ENCODE results near the gene ARHGAP25. TPM values are rescaled to one million over a fixed set of nuclear protein-coding genes. Genes with fewer than 3 reads are reported as not detected.

Gene ARHGAP25
- total RNA-seq, 6 donors from 2014 or later: 13.2 to 36.1 (median 26.3) TPM

DNA sequence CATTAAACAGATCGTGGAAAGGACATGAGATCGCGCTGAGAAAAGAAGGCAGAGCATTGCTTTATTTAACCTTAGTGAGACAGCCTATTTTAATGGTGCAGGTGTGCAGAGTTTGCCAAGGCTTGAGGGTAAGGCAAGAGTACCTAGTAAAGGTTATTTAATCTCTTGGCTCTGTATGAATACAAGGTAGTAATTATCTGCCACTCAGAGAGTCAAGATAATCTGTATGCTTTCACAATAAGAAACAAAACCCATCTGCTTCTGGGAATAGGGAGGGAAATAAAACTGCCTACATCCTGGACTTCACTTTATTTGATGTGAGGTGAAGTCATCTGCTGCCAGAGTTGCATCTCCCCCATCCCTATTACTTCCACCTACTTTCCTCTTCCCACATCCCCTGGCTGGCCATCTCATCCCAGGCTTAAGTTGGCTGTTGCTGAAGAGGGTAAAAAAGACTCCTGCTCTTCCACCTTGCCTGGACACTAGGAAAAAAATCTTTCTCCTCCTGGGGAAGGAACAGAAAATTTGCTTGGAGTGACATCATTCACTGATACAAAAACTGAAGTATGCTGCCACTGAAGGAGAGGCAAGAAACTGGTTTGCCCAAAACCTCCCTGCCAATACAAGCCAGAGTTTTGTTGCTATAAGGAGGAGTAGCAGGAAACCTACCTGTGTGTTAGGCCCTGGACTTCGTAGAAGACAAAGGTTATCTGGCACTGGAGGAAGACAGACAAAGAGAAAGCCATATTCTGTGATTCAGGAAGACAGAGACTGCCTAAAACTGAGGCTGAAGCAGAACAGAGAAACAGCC lies 35.8 kb upstream of the ARHGAP25 start:
- 84 to 85% methylated on average over 4 of the region's 4 CpGs for WGBS, 2 donors

DNA sequence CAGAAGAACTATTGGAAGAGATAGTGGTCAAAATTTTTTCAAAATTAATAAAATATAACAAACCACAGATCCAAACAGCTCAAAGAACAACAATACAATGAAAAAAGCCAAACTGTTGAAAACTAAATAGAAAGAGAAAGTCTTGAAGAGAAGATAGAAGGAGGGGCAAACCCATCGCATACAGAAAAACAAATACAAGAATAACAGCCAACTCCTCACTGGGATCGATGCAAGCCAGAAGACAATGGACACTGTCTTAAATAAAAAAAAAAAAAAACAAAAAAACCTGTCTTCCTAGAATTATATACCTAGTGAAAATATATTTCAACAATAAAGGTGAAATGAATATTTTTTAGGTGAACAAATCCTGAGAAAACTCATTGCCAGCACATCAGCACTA lies 34.1 kb upstream of the ARHGAP25 start:
- Histone ChIP-seq H3K36me3 (no peaks in the 10 kb centered on the region), H3K9me3 (no peaks in the 10 kb centered on the region), H3K27me3 (no peaks in the 10 kb centered on the region), H3K27ac (no peak overlapping the region), H3K4me1 (no peaks in the 10 kb centered on the region), H3K4me3 (no peak overlapping the region)
- DNase-seq (no peak), ATAC-seq (ENCODE audit: low FRiP score in 2 of 2) (no peak)
- WGBS, 2 donors: 94 to 95% methylated on average over 2 of the region's 2 CpGs
- TF ChIP-seq, protein P1, sequence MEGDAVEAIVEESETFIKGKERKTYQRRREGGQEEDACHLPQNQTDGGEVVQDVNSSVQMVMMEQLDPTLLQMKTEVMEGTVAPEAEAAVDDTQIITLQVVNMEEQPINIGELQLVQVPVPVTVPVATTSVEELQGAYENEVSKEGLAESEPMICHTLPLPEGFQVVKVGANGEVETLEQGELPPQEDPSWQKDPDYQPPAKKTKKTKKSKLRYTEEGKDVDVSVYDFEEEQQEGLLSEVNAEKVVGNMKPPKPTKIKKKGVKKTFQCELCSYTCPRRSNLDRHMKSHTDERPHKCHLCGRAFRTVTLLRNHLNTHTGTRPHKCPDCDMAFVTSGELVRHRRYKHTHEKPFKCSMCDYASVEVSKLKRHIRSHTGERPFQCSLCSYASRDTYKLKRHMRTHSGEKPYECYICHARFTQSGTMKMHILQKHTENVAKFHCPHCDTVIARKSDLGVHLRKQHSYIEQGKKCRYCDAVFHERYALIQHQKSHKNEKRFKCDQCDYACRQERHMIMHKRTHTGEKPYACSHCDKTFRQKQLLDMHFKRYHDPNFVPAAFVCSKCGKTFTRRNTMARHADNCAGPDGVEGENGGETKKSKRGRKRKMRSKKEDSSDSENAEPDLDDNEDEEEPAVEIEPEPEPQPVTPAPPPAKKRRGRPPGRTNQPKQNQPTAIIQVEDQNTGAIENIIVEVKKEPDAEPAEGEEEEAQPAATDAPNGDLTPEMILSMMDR (IDR thresholded peaks at IDR 0.05): no peak
- TF ChIP-seq POLR2AphosphoS5 (IDR thresholded peaks at IDR 0.05) (no peak), EP300 (IDR thresholded peaks at IDR 0.05) (no peak), POLR2A (IDR thresholded peaks at IDR 0.05) (no peak)

More for the DNA sequence above, 35.8 kb upstream of the ARHGAP25 start:
- TF ChIP-seq POLR2A (IDR thresholded peaks at IDR 0.05) (no peak), EP300 (IDR thresholded peaks at IDR 0.05) (no peak), POLR2AphosphoS5 (IDR thresholded peaks at IDR 0.05) (no peak)
- TF ChIP-seq, protein P1 (IDR thresholded peaks at IDR 0.05): no peak
- DNase-seq (no peak), ATAC-seq (ENCODE audit: low FRiP score in 2 of 2) (no peak)
- no peaks in the 10 kb centered on the region for H3K9me3 ChIP-seq
- no peaks in the 10 kb centered on the region for H3K27me3 ChIP-seq
- no peaks in the 10 kb centered on the region for H3K36me3 ChIP-seq
- no peaks in the 10 kb centered on the region for H3K4me1 ChIP-seq
- H3K4me3 ChIP-seq: no peak overlapping the region
- H3K27ac ChIP-seq: no peak overlapping the region

DNA sequence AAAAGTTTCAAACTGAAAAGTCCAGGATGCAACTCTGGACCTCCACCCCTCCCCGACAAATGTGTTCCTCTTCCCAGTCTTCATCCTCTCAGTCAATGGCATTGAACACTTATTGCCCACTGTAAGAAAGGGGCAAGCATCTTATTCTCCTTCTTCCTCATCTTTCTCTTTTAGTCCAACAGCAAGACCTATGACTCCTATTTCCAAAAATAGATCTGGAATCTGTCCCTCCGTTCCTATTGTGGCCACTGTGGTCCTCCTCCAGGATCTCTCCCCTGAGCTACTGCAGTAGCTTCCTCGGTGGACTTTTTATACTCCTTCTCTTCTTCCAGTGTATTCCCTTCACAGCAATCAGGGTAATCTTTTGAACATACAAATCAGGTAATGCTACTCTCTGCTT lies 28.0 kb upstream of the ARHGAP25 start:
- H3K27ac ChIP-seq: no peak overlapping the region
- H3K27me3 ChIP-seq: no peaks in the 10 kb centered on the region
- ATAC-seq (ENCODE audit: low FRiP score in 2 of 2) (no peak), DNase-seq (no peak)
- H3K4me3 ChIP-seq: no peak overlapping the region
- TF ChIP-seq POLR2AphosphoS5 (IDR thresholded peaks at IDR 0.05): no peak
- no peak for TF ChIP-seq POLR2A (IDR thresholded peaks at IDR 0.05)
- TF ChIP-seq, protein P1 (IDR thresholded peaks at IDR 0.05): no peak
- TF ChIP-seq EP300 (IDR thresholded peaks at IDR 0.05): no peak
- no peaks in the 10 kb centered on the region for H3K36me3 ChIP-seq
- 76 to 90% methylated on average over 3 of the region's 3 CpGs for whole genome bisulfite sequencing, 2 donors
- peaks cover 0 to 5% (median 1%) of the 10 kb centered on the region in 4 donors for H3K4me1 ChIP-seq
- H3K9me3 ChIP-seq: no peaks in the 10 kb centered on the region

DNA sequence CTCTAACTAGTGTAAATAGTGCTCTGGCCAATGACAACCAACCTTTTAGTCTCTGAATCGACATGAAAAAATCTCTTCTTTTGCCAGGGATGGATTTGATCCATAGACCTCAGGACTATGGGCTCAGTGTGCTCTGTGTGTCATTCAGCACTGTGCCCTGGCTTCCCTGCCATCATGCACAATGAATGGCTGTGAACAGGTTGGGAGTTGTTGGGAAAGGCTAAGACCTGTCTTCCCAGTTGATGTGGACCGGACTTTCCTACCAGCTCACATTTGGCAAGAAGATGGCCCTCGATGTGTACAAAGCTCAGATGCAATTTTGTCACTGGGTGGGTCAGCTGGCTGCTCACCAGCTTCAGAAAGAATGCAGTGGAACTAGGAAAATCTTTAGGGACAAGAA lies 26.0 kb upstream of the ARHGAP25 start:
- H3K9me3 ChIP-seq: no peaks in the 10 kb centered on the region
- ATAC-seq (ENCODE audit: low FRiP score in 2 of 2): no peak
- peaks cover 0 to 5% (median 1%) of the 10 kb centered on the region in 4 donors for H3K4me1 ChIP-seq
- H3K36me3 ChIP-seq: no peaks in the 10 kb centered on the region
- H3K4me3 ChIP-seq: no peak overlapping the region
- TF ChIP-seq POLR2A (IDR thresholded peaks at IDR 0.05) (no peak), POLR2AphosphoS5 (IDR thresholded peaks at IDR 0.05) (no peak), EP300 (IDR thresholded peaks at IDR 0.05) (no peak)
- TF ChIP-seq, protein P1 (IDR thresholded peaks at IDR 0.05): no peak
- WGBS, 2 donors: 73 to 83% methylated on average over 3 of the region's 3 CpGs
- H3K27me3 ChIP-seq: no peaks in the 10 kb centered on the region
- DNase-seq: no peak
- no peak overlapping the region for H3K27ac ChIP-seq

Data from upper lobe of left lung (tissue), 6 donors.